ENCODE results near the gene RPS28. TPM values are rescaled to one million over a fixed set of nuclear protein-coding genes. Genes with fewer than 3 reads are reported as not detected.

RPS28 gene
- total RNA-seq, 2 experiments from 2014 or later = 1,636 to 2,253 TPM

DNA sequence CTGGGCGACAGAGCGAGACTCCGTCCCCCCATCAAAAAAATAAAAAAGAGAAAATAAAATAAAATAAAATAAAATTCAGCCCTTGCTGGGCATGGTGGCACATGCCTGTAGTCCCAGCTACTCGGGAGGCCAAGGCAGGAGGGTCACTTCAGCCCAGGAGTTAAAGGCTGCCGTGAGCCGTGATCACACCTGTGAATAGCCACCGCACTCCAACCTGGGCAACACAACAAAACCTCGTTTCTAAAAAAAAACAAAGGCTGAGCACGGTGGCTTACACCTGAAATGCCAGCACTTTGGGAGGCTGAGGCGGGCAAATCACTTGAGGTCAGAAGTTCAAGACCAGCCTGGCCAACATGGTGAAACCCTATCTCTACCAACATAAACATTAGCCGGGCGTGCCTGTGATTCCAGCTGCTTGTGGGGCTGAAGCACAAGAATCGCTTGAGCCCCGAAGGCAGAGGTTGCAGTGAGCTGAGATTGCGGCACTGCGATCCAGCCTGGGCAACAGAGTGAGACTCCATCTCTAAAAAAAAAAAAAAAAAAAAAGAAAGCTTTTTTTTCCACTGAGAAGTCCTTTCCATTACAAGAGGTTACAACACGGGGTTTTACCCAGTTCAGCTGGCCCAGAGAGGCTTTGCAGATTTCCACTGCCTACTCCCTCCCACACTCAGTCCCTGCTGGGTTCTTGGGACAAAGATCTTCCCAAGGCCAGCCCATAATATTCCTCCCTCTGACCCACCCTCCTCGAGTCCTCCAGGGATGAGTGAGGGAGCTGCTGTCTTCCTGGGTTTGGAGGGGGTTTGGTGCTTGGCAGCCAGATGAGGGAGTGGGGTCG lies 49.1 kb downstream of the RPS28 start:
- no peak overlapping the region for H3K27ac ChIP-seq (ENCODE audit: low read depth, low read length, poor library complexity, severe bottlenecking)
- ChIA-PET CTCF (ENCODE audit: unreplicated experiment) (no interaction called here), POLR2A (no interaction called here)
- H2AFZ ChIP-seq (ENCODE audit: low read length) = no peak overlapping the region
- TF ChIP-seq, protein P1, sequence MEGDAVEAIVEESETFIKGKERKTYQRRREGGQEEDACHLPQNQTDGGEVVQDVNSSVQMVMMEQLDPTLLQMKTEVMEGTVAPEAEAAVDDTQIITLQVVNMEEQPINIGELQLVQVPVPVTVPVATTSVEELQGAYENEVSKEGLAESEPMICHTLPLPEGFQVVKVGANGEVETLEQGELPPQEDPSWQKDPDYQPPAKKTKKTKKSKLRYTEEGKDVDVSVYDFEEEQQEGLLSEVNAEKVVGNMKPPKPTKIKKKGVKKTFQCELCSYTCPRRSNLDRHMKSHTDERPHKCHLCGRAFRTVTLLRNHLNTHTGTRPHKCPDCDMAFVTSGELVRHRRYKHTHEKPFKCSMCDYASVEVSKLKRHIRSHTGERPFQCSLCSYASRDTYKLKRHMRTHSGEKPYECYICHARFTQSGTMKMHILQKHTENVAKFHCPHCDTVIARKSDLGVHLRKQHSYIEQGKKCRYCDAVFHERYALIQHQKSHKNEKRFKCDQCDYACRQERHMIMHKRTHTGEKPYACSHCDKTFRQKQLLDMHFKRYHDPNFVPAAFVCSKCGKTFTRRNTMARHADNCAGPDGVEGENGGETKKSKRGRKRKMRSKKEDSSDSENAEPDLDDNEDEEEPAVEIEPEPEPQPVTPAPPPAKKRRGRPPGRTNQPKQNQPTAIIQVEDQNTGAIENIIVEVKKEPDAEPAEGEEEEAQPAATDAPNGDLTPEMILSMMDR (conservative IDR thresholded peaks at IDR 0.05; ENCODE audit: low read length) = no peak
- TF ChIP-seq EZH2phosphoT487 (IDR thresholded peaks at IDR 0.05; ENCODE audit: borderline replicate concordance, low read depth, low read length) = no peak
- DNase-seq (ENCODE audit: low spot score) = no peak
- no peaks in the 10 kb centered on the region for H3K9me2 ChIP-seq (ENCODE audit: insufficient read depth, low read length)
- no peaks in the 10 kb centered on the region for H3K9me3 ChIP-seq (ENCODE audit: low read length)
- no peak overlapping the region for H3K4me3 ChIP-seq (ENCODE audit: low read depth, low read length, poor library complexity, severe bottlenecking)
- H3K36me3 ChIP-seq (ENCODE audit: insufficient read depth, low read length) = no peaks in the 10 kb centered on the region
- no peaks in the 10 kb centered on the region for H3K79me2 ChIP-seq (ENCODE audit: insufficient read depth, low read depth, low read length)
- no peaks in the 10 kb centered on the region for H4K20me1 ChIP-seq (ENCODE audit: insufficient read depth, low read length)
- no peak overlapping the region for H3K4me2 ChIP-seq (ENCODE audit: low read length)
- no TSS peak for BruUV-seq (replicated peaks)
- no peaks in the 10 kb centered on the region for H3K4me1 ChIP-seq (ENCODE audit: insufficient read depth, low read length, poor library complexity, severe bottlenecking)
- intact Hi-C loops (cut with micrococcal nuclease; ENCODE audit: unreplicated experiment) = no loop called here

DNA sequence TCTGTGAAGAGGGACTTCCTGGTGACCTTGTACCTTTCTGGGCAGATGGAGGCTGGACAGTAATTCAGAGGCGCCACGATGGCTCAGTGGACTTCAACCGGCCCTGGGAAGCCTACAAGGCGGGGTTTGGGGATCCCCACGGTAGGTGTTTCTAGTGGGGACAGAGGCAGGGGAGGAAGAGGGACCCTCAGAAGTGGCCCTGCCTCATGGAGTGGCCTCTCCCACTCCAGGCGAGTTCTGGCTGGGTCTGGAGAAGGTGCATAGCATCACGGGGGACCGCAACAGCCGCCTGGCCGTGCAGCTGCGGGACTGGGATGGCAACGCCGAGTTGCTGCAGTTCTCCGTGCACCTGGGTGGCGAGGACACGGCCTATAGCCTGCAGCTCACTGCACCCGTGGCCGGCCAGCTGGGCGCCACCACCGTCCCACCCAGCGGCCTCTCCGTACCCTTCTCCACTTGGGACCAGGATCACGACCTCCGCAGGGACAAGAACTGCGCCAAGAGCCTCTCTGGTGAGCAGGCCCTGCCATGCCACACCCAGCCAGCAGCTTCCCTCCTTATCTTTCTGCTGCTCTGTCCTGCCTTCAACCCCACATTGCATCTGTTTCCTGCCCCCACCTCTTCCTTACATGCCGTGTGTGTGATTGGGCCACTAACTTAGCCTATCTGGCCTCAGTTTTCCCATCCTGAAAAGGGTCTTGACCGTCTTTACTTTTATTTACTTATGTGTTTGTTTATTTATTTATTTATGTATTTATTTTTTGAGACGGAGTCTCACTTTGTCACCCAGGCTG lies 49.9 kb downstream of the RPS28 start:
- POLR2A ChIA-PET = no interaction called here
- intact Hi-C loops (cut with micrococcal nuclease; ENCODE audit: unreplicated experiment) = no loop called here

More for the DNA sequence above, 49.9 kb downstream of the RPS28 start:
- H3K79me2 ChIP-seq (ENCODE audit: insufficient read depth, low read depth, low read length) = no peaks in the 10 kb centered on the region
- no peaks in the 10 kb centered on the region for H3K4me1 ChIP-seq (ENCODE audit: insufficient read depth, low read length, poor library complexity, severe bottlenecking)
- no peaks in the 10 kb centered on the region for H3K9me3 ChIP-seq (ENCODE audit: low read length)
- no peaks in the 10 kb centered on the region for H4K20me1 ChIP-seq (ENCODE audit: insufficient read depth, low read length)
- TF ChIP-seq, protein P1 (conservative IDR thresholded peaks at IDR 0.05; ENCODE audit: low read length) = no peak
- no peak for TF ChIP-seq EZH2phosphoT487 (IDR thresholded peaks at IDR 0.05; ENCODE audit: borderline replicate concordance, low read depth, low read length)
- H3K9me2 ChIP-seq (ENCODE audit: insufficient read depth, low read length) = no peaks in the 10 kb centered on the region
- CTCF ChIA-PET (ENCODE audit: unreplicated experiment) = no interaction called here
- no peak overlapping the region for H3K4me2 ChIP-seq (ENCODE audit: low read length)
- H3K4me3 ChIP-seq (ENCODE audit: low read depth, low read length, poor library complexity, severe bottlenecking) = no peak overlapping the region
- no peak for DNase-seq (ENCODE audit: low spot score)
- no peak overlapping the region for H2AFZ ChIP-seq (ENCODE audit: low read length)
- BruUV-seq (replicated peaks) = no TSS peak
- H3K27ac ChIP-seq (ENCODE audit: low read depth, low read length, poor library complexity, severe bottlenecking) = no peak overlapping the region
- no peaks in the 10 kb centered on the region for H3K36me3 ChIP-seq (ENCODE audit: insufficient read depth, low read length)

Other genes with a start within 250 kb of the RPS28 start
- not detected in 2 replicates for gene FBN3, start 171.9 kb upstream of the RPS28 start, total RNA-seq (2014; rRNA removed; shearing (Covaris generic))
- gene FBN3, start 171.9 kb upstream of the RPS28 start, total RNA-seq (2022) = not detected in 2 replicates
- 54.9 and 61.8 TPM in 2 replicates for gene CERS4, start 112.1 kb upstream of the RPS28 start, total RNA-seq (2014; rRNA removed; shearing (Covaris generic))
- 36.8 and 37.7 TPM in 2 replicates for gene CERS4, start 112.1 kb upstream of the RPS28 start, total RNA-seq (2022)
- 39.0 and 49.2 TPM in 2 replicates for gene CD320, start 13.1 kb upstream of the RPS28 start, total RNA-seq (2014; rRNA removed; shearing (Covaris generic))
- 35.9 and 39.1 TPM in 2 replicates for gene CD320, start 13.1 kb upstream of the RPS28 start, total RNA-seq (2022)
- 59.2 and 93.0 TPM in 2 replicates for gene NDUFA7, start 121 bp upstream of the RPS28 start, total RNA-seq (2014; rRNA removed; shearing (Covaris generic))
- 103 and 106 TPM in 2 replicates for gene NDUFA7, start 121 bp upstream of the RPS28 start, total RNA-seq (2022)
- gene KANK3, start 21.8 kb downstream of the RPS28 start, total RNA-seq (2014; rRNA removed; shearing (Covaris generic)) = 0.22 TPM in 1 of 2 replicates, not detected in the other
- gene KANK3, start 21.8 kb downstream of the RPS28 start, total RNA-seq (2022) = 0.11 and 0.57 TPM in 2 replicates
- gene ANGPTL4, start 42.7 kb downstream of the RPS28 start, total RNA-seq (2014; rRNA removed; shearing (Covaris generic)) = not detected in 2 replicates
- gene ANGPTL4, start 42.7 kb downstream of the RPS28 start, total RNA-seq (2022) = not detected in 2 replicates
- gene RAB11B, start 68.9 kb downstream of the RPS28 start, total RNA-seq (2014; rRNA removed; shearing (Covaris generic)) = 24.5 and 28.1 TPM in 2 replicates
- gene RAB11B, start 68.9 kb downstream of the RPS28 start, total RNA-seq (2022) = 84.9 and 96.8 TPM in 2 replicates
- 8.1 and 14.1 TPM in 2 replicates for gene MARCHF2, start 91.8 kb downstream of the RPS28 start, total RNA-seq (2014; rRNA removed; shearing (Covaris generic))
- gene MARCHF2, start 91.8 kb downstream of the RPS28 start, total RNA-seq (2022) = 12.1 and 12.4 TPM in 2 replicates
- 90.0 and 111 TPM in 2 replicates for gene HNRNPM, start 123.5 kb downstream of the RPS28 start, total RNA-seq (2014; rRNA removed; shearing (Covaris generic))
- 264 and 280 TPM in 2 replicates for gene HNRNPM, start 123.5 kb downstream of the RPS28 start, total RNA-seq (2022)
- 0.08 and 0.28 TPM in 2 replicates for gene PRAM1, start 181.1 kb downstream of the RPS28 start, total RNA-seq (2014; rRNA removed; shearing (Covaris generic))
- gene PRAM1, start 181.1 kb downstream of the RPS28 start, total RNA-seq (2022) = 3.1 TPM in 2 replicates
- gene ZNF414, start 192.7 kb downstream of the RPS28 start, total RNA-seq (2014; rRNA removed; shearing (Covaris generic)) = 3.1 and 8.7 TPM in 2 replicates
- 39.0 and 47.5 TPM in 2 replicates for gene ZNF414, start 192.7 kb downstream of the RPS28 start, total RNA-seq (2022)